HCT116 (cell line): ENCODE results near the gene ZIC4.

ENCODE experiments used
- EGR1 ChIP-seq: IDR thresholded peaks from 2 replicates; pipeline ENCODE4 v1.6.1; 2012; ENCODE audit warnings: low read depth
- ELF1 ChIP-seq: IDR thresholded peaks from 2 replicates; pipeline ENCODE4 v1.6.1; 2012; ENCODE audit warnings: low read depth, borderline replicate concordance
- EZH2 ChIP-seq: fragments of 200-600 bp; sonication (generic); IDR thresholded peaks from 2 replicates; pipeline ENCODE4 v1.6.1; 2017; ENCODE audit warnings: antibody characterized with exemption, mixed run types
- EZH2phosphoT487 ChIP-seq: fragments of 200-600 bp; IDR thresholded peaks from 2 replicates; pipeline ENCODE4 v1.6.1; 2018; ENCODE audit warnings: antibody characterized with exemption, borderline replicate concordance
- POLR2A ChIP-seq: IDR thresholded peaks from 2 replicates; pipeline ENCODE4 v1.7.0; 2011; ENCODE audit warnings: borderline replicate concordance; ENCODE audit not compliant: insufficient read depth, insufficient read length; ENCODE audit errors: extremely low read depth
- SIN3A ChIP-seq: IDR thresholded peaks from 2 replicates; pipeline ENCODE4 v1.6.1; 2012; ENCODE audit warnings: low read depth
- SP1 ChIP-seq: IDR thresholded peaks from 2 replicates; pipeline ENCODE4 v1.6.1; 2012; ENCODE audit warnings: low read depth
- TCF7L2 ChIP-seq: IDR thresholded peaks from 2 replicates; pipeline ENCODE4 v1.7.0; 2011; ENCODE audit warnings: borderline replicate concordance, inconsistent platforms; ENCODE audit not compliant: insufficient read depth, insufficient read length; ENCODE audit errors: extremely low read depth
- ZFX ChIP-seq: fragments of 450-650 bp; IDR thresholded peaks from 2 replicates; pipeline ENCODE4 v1.6.1; 2017
- TF ChIP-seq, protein P1 (sequence below), 3 experiments: fragments of 200-600 bp in 1 of 3; sonication (generic) in 1 of 3; IDR thresholded peaks in 2 of 3; conservative IDR thresholded peaks in 1 of 3; 2 replicates each; pipeline ENCODE4 v1.5.1; 2012 to 2017; ENCODE audit warnings: low read depth in 2 of 3, low read length in 2 of 3, antibody characterized with exemption in 1 of 3, borderline replicate concordance in 1 of 3, control low read depth in 1 of 3, mild to moderate bottlenecking in 1 of 3, mixed read lengths in 1 of 3, mixed run types in 1 of 3, moderate library complexity in 1 of 3; ENCODE audit not compliant: insufficient read depth in 1 of 3
- TF ChIP-seq, protein P2 (sequence below): IDR thresholded peaks from 2 replicates; pipeline ENCODE4 v1.6.1; 2011; ENCODE audit warnings: mild to moderate bottlenecking, low read length, moderate library complexity; ENCODE audit not compliant: insufficient replicate concordance; ENCODE audit errors: extremely low read depth
- TF ChIP-seq, protein P3 (sequence below): IDR thresholded peaks from 2 replicates; pipeline ENCODE4 v1.6.1; 2012; ENCODE audit warnings: low read depth
- TF ChIP-seq, protein P4 (sequence below): IDR thresholded peaks from 2 replicates; pipeline ENCODE4 v1.6.1; 2012

DNA sequence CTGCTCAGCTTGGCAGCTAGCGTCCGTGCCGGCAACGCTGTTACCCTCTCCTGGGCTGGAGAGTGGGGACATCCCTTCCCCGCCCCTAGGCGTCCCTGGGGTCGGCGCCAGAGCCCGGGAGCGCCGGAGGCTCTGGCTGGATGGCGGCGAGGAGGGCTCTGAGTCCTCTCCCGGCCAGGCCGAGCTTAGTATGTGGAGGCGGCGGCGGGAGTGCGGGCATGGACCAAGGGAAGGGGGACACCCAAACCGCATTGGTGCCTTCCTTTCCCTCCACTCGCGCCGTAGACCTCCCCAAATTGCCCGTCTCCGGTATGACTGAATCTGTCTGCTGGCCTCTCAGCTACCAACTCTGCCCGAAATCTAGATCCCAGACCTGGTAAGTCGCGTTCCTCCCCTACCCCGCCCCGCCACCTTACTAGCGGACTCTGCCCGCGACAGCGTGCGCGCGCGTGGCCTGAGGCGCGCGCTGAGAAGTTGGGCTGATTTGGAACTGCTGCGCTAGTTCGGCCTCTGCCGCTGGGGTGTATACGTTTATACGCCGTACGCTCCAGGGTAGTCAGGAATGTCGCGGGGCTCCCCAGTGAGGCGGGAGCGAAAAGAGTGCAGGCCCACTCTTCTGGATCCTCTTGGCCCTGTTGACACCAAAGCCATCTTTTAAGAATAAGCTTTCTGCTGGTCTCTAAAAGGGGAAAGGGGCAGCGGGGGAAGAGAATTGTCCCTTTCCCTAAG lies 15.0 kb upstream of the ZIC4 start:
- TF ChIP-seq EZH2phosphoT487 (no peak), ZFX (no peak), EGR1 (no peak), SIN3A (no peak), ELF1 (no peak), POLR2A (no peak), TCF7L2 (no peak), SP1 (no peak), EZH2 (no peak)
- TF ChIP-seq, protein P1, sequence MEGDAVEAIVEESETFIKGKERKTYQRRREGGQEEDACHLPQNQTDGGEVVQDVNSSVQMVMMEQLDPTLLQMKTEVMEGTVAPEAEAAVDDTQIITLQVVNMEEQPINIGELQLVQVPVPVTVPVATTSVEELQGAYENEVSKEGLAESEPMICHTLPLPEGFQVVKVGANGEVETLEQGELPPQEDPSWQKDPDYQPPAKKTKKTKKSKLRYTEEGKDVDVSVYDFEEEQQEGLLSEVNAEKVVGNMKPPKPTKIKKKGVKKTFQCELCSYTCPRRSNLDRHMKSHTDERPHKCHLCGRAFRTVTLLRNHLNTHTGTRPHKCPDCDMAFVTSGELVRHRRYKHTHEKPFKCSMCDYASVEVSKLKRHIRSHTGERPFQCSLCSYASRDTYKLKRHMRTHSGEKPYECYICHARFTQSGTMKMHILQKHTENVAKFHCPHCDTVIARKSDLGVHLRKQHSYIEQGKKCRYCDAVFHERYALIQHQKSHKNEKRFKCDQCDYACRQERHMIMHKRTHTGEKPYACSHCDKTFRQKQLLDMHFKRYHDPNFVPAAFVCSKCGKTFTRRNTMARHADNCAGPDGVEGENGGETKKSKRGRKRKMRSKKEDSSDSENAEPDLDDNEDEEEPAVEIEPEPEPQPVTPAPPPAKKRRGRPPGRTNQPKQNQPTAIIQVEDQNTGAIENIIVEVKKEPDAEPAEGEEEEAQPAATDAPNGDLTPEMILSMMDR (IDR thresholded peaks at IDR 0.05 in 2 of 3, conservative IDR thresholded peaks at IDR 0.05 in 1 of 3; ENCODE audit: borderline replicate concordance in 1 of 3, insufficient read depth in 1 of 3, low read depth in 2 of 3, low read length in 2 of 3) = no peak
- TF ChIP-seq, protein P2, sequence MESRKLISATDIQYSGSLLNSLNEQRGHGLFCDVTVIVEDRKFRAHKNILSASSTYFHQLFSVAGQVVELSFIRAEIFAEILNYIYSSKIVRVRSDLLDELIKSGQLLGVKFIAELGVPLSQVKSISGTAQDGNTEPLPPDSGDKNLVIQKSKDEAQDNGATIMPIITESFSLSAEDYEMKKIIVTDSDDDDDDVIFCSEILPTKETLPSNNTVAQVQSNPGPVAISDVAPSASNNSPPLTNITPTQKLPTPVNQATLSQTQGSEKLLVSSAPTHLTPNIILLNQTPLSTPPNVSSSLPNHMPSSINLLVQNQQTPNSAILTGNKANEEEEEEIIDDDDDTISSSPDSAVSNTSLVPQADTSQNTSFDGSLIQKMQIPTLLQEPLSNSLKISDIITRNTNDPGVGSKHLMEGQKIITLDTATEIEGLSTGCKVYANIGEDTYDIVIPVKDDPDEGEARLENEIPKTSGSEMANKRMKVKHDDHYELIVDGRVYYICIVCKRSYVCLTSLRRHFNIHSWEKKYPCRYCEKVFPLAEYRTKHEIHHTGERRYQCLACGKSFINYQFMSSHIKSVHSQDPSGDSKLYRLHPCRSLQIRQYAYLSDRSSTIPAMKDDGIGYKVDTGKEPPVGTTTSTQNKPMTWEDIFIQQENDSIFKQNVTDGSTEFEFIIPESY = no peak
- TF ChIP-seq, protein P3, sequence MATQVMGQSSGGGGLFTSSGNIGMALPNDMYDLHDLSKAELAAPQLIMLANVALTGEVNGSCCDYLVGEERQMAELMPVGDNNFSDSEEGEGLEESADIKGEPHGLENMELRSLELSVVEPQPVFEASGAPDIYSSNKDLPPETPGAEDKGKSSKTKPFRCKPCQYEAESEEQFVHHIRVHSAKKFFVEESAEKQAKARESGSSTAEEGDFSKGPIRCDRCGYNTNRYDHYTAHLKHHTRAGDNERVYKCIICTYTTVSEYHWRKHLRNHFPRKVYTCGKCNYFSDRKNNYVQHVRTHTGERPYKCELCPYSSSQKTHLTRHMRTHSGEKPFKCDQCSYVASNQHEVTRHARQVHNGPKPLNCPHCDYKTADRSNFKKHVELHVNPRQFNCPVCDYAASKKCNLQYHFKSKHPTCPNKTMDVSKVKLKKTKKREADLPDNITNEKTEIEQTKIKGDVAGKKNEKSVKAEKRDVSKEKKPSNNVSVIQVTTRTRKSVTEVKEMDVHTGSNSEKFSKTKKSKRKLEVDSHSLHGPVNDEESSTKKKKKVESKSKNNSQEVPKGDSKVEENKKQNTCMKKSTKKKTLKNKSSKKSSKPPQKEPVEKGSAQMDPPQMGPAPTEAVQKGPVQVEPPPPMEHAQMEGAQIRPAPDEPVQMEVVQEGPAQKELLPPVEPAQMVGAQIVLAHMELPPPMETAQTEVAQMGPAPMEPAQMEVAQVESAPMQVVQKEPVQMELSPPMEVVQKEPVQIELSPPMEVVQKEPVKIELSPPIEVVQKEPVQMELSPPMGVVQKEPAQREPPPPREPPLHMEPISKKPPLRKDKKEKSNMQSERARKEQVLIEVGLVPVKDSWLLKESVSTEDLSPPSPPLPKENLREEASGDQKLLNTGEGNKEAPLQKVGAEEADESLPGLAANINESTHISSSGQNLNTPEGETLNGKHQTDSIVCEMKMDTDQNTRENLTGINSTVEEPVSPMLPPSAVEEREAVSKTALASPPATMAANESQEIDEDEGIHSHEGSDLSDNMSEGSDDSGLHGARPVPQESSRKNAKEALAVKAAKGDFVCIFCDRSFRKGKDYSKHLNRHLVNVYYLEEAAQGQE = no peak
- TF ChIP-seq, protein P4, sequence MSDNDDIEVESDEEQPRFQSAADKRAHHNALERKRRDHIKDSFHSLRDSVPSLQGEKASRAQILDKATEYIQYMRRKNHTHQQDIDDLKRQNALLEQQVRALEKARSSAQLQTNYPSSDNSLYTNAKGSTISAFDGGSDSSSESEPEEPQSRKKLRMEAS = no peak
